Measurements from ENCODE around the gene UNC13B. TPM values are rescaled to one million over a fixed set of nuclear protein-coding genes. Genes with fewer than 3 reads are reported as not detected.
A peak's percentile ranks its signal among the peaks of the same experiment; 100 is the strongest.

Gene UNC13B
- total and polyA plus RNA-seq, 9 of the 15 experiments (the other 6 are each of a cell fraction or from before 2014, with no cell fraction given) = 2.4 to 11.5 (median 8.6) TPM

DNA sequence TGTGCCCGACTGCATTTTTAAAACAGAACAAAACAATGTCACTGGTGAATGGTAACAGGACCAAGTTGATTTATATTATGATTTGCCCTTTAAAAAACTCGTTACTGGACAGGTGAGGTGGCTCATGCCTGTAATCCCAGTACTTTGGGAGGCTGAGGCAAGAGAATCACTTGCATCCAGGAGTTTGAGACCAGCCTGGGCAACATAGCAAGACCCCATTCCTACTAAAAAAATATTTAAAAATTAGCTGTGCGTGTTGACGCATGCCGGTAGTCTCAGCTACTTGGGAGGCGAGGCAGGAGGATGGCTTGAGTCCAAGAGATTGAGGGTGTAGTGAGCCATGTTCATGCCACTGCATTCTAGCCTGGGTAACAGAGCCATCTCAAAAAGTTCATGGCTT, 7.2 kb downstream of the UNC13B start:
- Histone ChIP-seq H3K27ac (ENCODE audit: extremely low read depth, low read depth, low read length) (no peak overlapping the region), H3K4me3 (no peak overlapping the region), H3K9ac (ENCODE audit: insufficient read depth in 1 of 2, low read depth in 2 of 2, low read length in 2 of 2) (no peak overlapping the region), H3K36me3 (ENCODE audit: control insufficient read depth, insufficient read depth, low read length) (no peaks in the 10 kb centered on the region), H3K79me2 (ENCODE audit: control insufficient read depth, insufficient read depth, low read length) (0 out of 3 replicates have a peak, but pooled peaks cover 4% of the 10 kb centered on the region), H2AFZ (ENCODE audit: low read depth, low read length) (no peak overlapping the region), H4K20me1 (replicated peaks; ENCODE audit: control insufficient read depth, insufficient read depth, low read length) (no peaks in the 10 kb centered on the region), H3K4me2 (ENCODE audit: insufficient read depth, low read length) (no peak overlapping the region), H3K27me3 (ENCODE audit: control insufficient read depth in 2 of 2, insufficient read depth in 2 of 2, low read length in 2 of 2) (no peaks in the 10 kb centered on the region), H3K4me1 (replicated peaks in 1 of 2; ENCODE audit: control insufficient read depth in 2 of 2, insufficient read depth in 2 of 2, low read length in 2 of 2) (no peaks in the 10 kb centered on the region; a peak in 2 of 5 replicates), H3K9me3 (replicated peaks; ENCODE audit: control insufficient read depth, insufficient read depth, low read depth, low read length) (no peaks in the 10 kb centered on the region), H3K9me1 (ENCODE audit: control insufficient read depth, insufficient read depth, low read length) (no peaks in the 10 kb centered on the region)
- ATAC-seq (no peak), FAIRE-seq (no peak), DNase-seq (ENCODE audit: extremely low read depth in 1 of 4, low spot score in 3 of 4) (no peak)
- no TSS peak for BruUV-seq (replicated peaks)
- ChIA-PET CTCF (ENCODE audit: low intra/inter-chr PET ratio) (no interaction called here), POLR2A (interaction anchor here (0.7 kb wide), 1 partner anchor 47 kb away, joined by 3 read pairs; no protein-coding TSS in a partner anchor)
- intact Hi-C loops (cut with micrococcal nuclease) = no loop called here
- 57% methylated on average over 5 of the region's 6 CpGs for WGBS (ENCODE audit: insufficient coverage, low coverage, missing lambda C conversion rate)
- TF ChIP-seq ZNF121 (CRISPR knock-in tag; conservative IDR thresholded peaks at IDR 0.05) (0 out of 2 replicates have a peak, but pooled peaks have one; percentile 4), ZFPM2 (CRISPR knock-in tag; IDR thresholded peaks at IDR 0.05) (no peak), RBM25 (IDR thresholded peaks at IDR 0.05; ENCODE audit: low read depth, low read length, severe bottlenecking) (peak; percentile 6), EHMT2 (IDR thresholded peaks at IDR 0.05) (no peak)
- in situ Hi-C loops (cut with MboI) = no loop called here

GRCh38 chr9:35172878-35173277, 11.1 kb downstream of the UNC13B start:
- ATAC-seq = no peak
- ChIA-PET CTCF (ENCODE audit: low intra/inter-chr PET ratio) (no interaction called here), POLR2A (interaction anchor here (1.8 kb wide), 1 partner anchor 11 kb away, joined by 6 read pairs; the partner anchor contains the start of gene UNC13B)
- Histone ChIP-seq H3K9me1 (ENCODE audit: control insufficient read depth, insufficient read depth, low read length) (no peaks in the 10 kb centered on the region), H3K9ac (ENCODE audit: insufficient read depth in 1 of 2, low read depth in 2 of 2, low read length in 2 of 2) (no peak overlapping the region), H3K9me3 (replicated peaks; ENCODE audit: control insufficient read depth, insufficient read depth, low read depth, low read length) (no peaks in the 10 kb centered on the region), H3K4me3 (no peak overlapping the region), H3K27ac (ENCODE audit: extremely low read depth, low read depth, low read length) (no peak overlapping the region), H4K20me1 (replicated peaks; ENCODE audit: control insufficient read depth, insufficient read depth, low read length) (no peaks in the 10 kb centered on the region), H3K27me3 (ENCODE audit: control insufficient read depth in 2 of 2, insufficient read depth in 2 of 2, low read length in 2 of 2) (no peaks in the 10 kb centered on the region), H3K79me2 (ENCODE audit: control insufficient read depth, insufficient read depth, low read length) (no peaks in the 10 kb centered on the region), H3K4me1 (replicated peaks in 1 of 2; ENCODE audit: control insufficient read depth in 2 of 2, insufficient read depth in 2 of 2, low read length in 2 of 2) (no peaks in the 10 kb centered on the region; a peak in 1 of 5 replicates), H3K4me2 (ENCODE audit: insufficient read depth, low read length) (no peak overlapping the region), H2AFZ (ENCODE audit: low read depth, low read length) (no peak overlapping the region), H3K36me3 (ENCODE audit: control insufficient read depth, insufficient read depth, low read length) (no peaks in the 10 kb centered on the region)
- TF ChIP-seq ZNF224 (CRISPR knock-in tag; IDR thresholded peaks at IDR 0.05) (no peak), ELF2 (CRISPR knock-in tag; IDR thresholded peaks at IDR 0.05) (no peak), ZNF134 (CRISPR knock-in tag; conservative IDR thresholded peaks at IDR 0.05) (no peak), ZNF280A (IDR thresholded peaks at IDR 0.05; ENCODE audit: low read depth, partially characterized antibody) (no peak), DACH1 (IDR thresholded peaks at IDR 0.05; ENCODE audit: partially characterized antibody) (no peak), HDAC1 (IDR thresholded peaks at IDR 0.05) (no peak), ZNF444 (CRISPR knock-in tag; IDR thresholded peaks at IDR 0.05) (no peak), RNF2 (IDR thresholded peaks at IDR 0.05) (no peak), ILF3 (IDR thresholded peaks at IDR 0.05; ENCODE audit: borderline replicate concordance) (no peak), POLR2A (conservative IDR thresholded peaks at IDR 0.05) (no peak), HNRNPLL (IDR thresholded peaks at IDR 0.05; ENCODE audit: low read depth, low read length, poor library complexity, severe bottlenecking) (no peak), CEBPB (tag; IDR thresholded peaks at IDR 0.05) (no peak), MTF1 (CRISPR knock-in tag; IDR thresholded peaks at IDR 0.05; ENCODE audit: borderline replicate concordance) (no peak)
- WGBS (ENCODE audit: insufficient coverage, low coverage, missing lambda C conversion rate) = 26% methylated on average over 2 of the region's 2 CpGs
- intact Hi-C loops (cut with micrococcal nuclease) (no loop called here), in situ Hi-C loops (cut with MboI) (no loop called here)
- no peak for FAIRE-seq
- BruUV-seq (replicated peaks) = no TSS peak
- no peak for DNase-seq (ENCODE audit: extremely low read depth in 1 of 4, low spot score in 3 of 4)
